GM18519 (cell line): Measurements from ENCODE around the gene NUCKS1.

Experiments used
- ATAC-seq: cut with Tn5 transposase; IDR thresholded peaks from one replicate; pipeline ENCODE4 v1.9.1; 2021; ENCODE audit warnings: mild to moderate bottlenecking, moderate library complexity; ENCODE audit not compliant: unreplicated experiment, low FRiP score

NUCKS1 gene

GRCh38 chr1:205672395-205672889 lies 77.5 kb downstream of the NUCKS1 start:
- no peak for ATAC-seq

- ATAC-seq, result no peak
Measured at GRCh38 chr1:205670611-205671430, 79.2 kb downstream of the NUCKS1 start.

GRCh38 chr1:205670150-205670446 lies 79.9 kb downstream of the NUCKS1 start:
- ATAC-seq, result no peak

GRCh38 chr1:205669341-205670149 lies 80.4 kb downstream of the NUCKS1 start:
- ATAC-seq, result no peak

- ATAC-seq, result no peak
Measured at GRCh38 chr1:205668951-205669340, 81.0 kb downstream of the NUCKS1 start.

GRCh38 chr1:205667909-205668643 lies 81.9 kb downstream of the NUCKS1 start:
- ATAC-seq, result no peak

GRCh38 chr1:205666372-205667166 lies 83.4 kb downstream of the NUCKS1 start:
- ATAC-seq, result no peak

GRCh38 chr1:205665201-205666045 lies 84.6 kb downstream of the NUCKS1 start:
- ATAC-seq, result no peak

- ATAC-seq, result no peak
Measured at GRCh38 chr1:205664399-205665017, 85.5 kb downstream of the NUCKS1 start.

- ATAC-seq, result no peak
Measured at GRCh38 chr1:205663286-205663936, 86.6 kb downstream of the NUCKS1 start.
